ENCODE results near the gene MGST2. TPM values are rescaled to one million over a fixed set of nuclear protein-coding genes. Genes with fewer than 3 reads are reported as not detected.
"Not testable (repeated sequence)": the region's sequence is repeated elsewhere in the genome, so short reads cannot be mapped to it uniquely, and the experiment has no call there.

The MGST2 gene
- polyA plus RNA-seq, 10 donors, result 41.9 to 55.5 (median 48.9) TPM

DNA sequence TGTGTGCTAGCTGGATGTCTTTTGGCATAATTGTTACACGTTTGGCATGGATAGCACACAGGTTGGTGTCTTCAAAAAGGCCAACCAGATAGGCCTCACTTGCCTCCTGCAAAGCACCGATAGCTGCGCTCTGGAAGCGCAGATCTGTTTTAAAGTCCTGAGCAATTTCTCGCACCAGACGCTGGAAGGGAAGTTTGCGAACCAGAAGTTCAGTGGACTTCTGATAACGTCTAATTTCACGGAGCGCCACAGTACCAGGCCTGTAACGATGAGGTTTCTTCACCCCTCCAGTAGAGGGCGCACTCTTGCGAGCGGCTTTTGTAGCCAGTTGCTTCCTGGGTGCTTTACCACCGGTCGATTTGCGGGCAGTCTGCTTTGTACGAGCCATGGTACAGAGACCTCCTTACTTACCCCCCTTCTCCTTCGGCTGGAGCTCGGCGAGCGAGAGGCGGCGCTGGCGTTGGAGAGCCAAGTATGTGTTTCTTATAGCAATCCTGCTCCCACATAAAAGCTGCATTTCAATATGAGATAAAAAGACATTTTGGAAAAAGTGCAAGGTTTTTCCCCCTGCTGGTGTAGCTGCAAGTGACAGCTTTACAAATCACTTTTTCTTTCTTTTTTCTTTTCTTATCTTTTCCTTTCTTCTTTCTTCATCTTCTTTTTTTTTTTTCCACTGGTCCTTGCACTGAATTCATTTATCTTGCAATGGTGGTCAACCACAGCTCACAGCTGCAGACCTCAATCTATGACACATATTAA is 32.7 kb downstream of the MGST2 start:
- not testable (repeated sequence) for DNase-seq

DNA sequence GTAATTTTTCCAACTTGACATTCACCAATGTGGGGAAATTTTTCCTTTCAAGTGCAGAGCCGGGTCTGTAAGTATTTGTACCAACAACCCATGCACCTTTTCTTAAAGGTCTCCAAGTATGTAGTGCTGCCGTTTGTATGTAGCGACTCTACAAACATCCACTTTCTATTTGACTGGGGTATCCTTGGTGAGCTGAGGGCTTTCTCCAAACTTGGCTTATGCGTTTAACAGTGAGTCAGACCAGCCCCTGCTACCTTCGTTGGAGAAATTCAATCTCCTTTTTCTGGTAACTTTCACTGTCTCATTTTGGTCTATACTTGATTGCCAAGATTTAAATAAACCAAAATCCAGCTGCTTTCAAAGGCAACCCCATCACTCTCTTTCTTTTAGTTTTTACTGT is 34.9 kb downstream of the MGST2 start:
- DNase-seq, result no peak

DNA sequence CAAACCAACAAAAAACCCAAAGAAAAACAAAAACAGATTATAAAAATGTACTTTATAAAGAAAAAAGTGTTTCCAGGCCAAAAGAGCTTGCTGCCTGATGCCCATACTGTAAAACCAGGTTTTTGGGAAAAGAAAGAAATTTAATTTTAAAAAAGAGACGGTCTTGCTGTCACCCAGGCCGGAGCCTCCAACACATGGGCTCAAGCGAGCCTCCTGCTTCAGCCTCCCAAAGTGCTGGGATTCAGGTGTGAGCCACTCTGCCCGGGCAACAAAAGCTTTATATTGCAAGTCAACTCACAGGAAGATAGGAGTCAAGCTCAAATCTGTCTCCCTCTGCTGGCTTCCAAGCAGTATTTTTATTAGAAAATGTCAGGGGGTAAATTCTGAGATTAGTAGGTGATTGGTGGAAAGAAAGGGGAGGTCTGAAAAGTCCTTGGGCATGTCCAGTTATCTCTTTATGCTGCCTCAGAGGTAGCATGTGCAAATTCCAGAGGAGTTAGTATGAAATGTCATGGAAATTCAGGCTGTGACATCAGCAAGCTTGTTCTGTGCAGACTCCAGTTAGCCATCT is 39.4 kb downstream of the MGST2 start:
- no peak for DNase-seq

DNA sequence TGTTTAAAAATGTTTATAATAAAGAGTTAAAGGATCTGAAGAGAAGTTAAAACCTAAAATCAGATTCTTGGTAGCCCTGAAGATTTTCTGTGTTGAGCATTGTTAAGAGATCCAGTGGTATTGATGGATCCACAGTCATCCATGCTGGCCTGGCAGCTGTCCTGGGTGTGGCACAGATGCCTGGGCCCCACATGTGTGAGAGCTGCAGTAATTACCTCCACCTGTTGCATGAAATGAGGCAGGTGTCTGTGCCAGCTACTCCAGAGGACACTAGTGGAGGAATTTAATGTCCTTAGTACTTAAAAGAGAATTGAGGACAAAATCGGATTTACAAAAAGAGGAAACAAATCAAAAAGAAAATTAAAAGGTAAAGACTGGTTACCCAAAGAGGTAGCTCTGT is 44.0 kb downstream of the MGST2 start:
- DNase-seq, result no peak

- no peak for DNase-seq
Observed at GRCh38 chr4:139710073-139710472, 44.5 kb downstream of the MGST2 start.

GRCh38 chr4:139711461-139711860 is 45.8 kb downstream of the MGST2 start:
- DNase-seq, result no peak

- DNase-seq, result no peak
Observed at GRCh38 chr4:139712882-139713281, 47.3 kb downstream of the MGST2 start.

DNA sequence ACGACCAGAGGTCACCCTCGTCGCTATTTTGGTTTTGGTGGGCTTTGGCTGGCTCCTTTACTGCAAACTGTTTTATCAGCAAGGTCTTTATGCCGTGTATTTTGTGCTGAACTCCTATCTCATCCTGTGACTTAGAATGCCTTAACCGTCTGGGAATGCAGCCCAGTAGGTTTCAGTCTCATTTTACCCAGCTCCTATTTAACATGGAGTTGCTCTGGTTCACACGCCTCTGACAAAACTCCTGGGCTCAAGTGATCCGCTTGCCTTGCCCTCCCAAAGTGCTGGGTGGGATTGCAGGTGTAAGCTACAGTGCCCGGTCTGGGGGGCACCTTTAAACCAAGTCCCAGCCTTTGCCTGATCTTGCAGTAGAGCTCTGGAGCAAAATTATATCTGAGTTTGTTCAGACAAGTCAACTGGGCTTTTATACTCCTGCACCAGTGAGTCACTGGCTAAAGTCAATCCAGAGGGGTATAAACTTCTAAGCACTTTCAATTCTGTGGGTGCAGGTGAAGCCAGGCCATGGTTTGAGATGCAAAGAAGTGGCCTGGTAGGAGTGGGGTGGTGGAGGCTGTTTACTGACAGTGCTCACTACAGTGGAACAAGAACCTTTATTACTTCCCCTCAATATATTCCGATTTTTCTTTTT is 50.2 kb downstream of the MGST2 start:
- no peak for DNase-seq

GRCh38 chr4:139718358-139718757 is 52.7 kb downstream of the MGST2 start:
- no peak for DNase-seq

GRCh38 chr4:139718833-139719232 is 53.2 kb downstream of the MGST2 start:
- no peak for DNase-seq

DNA sequence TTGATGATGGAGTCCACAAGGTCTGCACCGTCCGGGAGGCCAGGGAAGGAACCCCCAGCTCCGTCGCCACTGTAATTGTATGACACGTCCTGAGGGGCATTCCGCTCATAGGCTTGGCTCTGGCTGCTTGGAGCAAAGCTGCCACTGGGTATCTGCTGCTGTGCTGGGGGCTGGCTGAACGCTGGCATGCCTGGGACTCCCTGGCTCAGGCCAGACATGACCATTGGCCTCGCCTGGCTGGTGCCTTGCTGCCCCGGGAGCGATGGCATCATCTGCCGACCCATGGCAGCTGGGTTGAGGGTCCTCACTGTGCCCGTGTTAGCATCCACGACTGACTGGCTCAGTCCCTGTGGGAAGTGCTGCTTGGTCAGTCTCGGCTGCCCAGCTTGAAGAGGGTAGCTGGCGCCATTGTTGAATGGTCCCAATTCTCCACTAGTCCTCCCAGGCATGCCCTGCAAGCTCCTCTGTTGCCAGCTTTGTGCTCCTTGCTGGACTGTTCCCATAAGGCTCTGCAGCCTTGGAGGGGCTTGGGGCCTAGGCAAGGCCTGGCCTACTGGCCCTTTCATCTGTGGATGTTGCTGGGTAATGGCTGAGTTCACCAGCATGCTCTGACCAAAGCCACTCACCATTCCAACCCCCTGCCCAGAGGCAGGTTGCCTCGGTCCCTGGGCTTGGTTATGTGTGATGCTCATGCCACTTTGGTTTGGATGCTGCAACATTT is 53.9 kb downstream of the MGST2 start:
- no peak for DNase-seq

DNA sequence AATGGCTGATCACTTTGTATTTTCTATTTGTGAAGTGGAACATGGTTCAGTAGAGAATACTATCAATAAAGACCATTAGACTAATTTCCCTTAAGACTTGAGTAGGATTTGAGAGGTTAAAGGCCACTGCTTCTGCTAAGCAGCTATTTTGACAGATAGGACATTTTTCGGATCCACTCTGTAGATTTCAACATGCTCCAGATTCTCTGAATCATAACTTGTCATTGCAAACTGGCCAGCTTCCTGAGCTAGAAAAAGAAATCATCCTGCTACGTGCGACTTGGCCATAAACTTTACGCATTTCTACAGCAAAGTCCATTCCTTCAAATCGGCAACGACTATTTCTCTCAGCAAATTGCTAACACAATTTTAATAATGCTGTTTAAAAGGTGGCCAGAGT is 55.2 kb downstream of the MGST2 start:
- DNase-seq, result no peak

DNA sequence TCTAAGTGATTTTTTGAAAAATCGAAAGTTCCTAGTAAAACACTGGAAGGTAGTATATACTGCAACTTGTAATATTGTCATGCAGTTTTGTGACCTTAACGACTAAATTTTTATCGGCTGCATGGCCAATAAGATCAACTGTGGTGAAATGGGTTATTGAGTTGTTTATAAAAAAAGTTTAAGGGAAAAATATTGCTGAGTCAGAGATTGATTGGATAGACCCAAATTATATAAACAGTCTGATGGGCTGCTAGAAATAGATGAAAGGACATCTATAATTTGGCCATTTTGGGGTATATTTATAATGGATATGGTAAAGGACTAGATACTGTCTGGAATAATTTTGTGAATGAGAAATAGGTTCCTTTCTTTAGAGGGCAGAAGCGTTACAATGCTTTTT is 56.2 kb downstream of the MGST2 start:
- DNase-seq, result no peak

DNA sequence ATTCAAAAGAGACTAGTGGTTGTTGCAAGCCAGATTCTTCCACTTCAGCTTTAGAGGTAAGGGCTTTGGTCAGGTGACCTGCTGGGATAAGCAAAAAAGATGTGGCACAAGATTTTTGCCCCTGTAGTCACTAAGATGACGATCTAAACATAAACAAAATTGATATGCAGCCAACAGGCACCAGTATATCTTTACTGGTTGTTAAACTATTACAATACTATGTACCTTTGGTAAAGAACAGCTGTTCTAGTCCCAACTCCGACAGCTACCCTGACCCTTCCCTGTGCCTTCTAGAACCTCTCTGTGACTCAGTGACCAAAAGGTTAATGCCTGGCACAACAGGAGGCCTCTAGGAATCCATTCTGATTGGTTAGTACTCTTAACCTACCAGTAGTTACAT is 59.6 kb downstream of the MGST2 start:
- no peak for DNase-seq

GRCh38 chr4:139726615-139727014 is 61.0 kb downstream of the MGST2 start:
- DNase-seq, result no peak

DNA sequence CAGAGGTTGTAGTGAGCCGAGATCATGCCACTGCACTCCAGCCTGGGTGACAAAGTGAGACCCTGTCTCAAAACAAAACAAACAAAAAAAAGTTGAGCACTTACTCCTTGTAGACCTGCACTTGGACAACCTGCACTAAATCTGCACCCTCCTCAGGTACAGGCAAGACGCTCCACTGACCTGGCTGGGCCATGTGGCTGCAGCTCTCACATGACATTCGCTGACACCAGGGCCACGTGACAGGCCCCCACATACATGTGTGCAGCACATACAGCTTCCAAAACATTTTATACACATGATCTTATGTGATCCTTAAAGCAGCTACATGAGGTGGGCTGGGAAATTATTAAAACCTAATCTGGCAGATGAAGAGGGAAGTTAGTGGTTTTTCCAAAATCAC is 62.5 kb downstream of the MGST2 start:
- DNase-seq, result no peak

DNA sequence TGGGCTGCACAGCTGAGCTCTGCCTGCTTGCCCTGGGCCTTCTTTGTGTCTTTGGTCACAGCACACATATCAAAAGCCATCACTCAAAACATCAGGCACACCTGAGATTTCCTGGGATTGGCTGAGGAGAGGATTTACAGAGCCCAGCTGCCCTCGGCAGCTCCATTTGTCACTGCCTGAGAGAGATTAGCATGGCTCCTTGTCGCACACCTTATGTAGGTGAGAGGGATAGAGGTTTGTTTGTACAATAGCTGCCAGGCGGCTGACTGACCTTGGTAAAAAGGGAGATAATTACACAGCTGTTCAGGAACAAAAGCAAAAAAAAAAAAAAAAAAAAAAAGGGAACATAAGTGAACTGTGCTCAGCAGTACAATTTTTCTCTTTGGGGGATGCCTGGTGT is 63.2 kb downstream of the MGST2 start:
- no peak for DNase-seq

- DNase-seq, result no peak
Observed at GRCh38 chr4:139732991-139733570, 67.5 kb downstream of the MGST2 start.

DNA sequence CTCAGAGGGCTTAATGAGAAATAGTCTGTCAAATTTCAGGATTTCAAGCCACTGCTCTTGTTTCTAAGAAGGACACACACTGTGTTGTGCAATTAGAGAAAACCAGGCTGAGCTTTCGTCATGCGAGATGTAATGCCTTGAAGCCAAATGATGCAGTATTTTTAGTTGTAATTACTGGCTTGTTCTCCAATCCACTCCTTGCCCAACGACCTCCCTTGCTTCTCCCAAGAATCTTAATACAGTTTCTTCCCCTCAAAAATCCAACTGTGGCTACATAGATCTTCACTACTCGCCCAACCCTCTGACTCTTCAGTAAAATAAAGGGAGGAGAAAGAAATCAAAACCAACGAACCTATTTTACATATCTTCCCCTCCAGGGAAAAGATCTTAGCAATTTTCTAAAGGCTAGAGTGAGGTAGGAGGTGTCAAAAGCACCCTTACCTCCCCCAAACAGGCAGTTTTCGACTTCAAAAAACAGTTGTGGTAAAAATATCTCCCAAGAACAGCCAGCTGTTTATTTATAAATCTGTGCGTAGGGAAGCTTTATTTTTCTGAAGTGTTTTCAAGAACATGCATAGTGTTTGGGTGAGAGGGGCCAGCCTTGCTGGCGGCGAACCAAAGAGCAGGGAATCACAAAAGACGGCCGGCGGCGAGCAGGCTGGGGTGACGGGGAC is 68.7 kb downstream of the MGST2 start:
- DNase-seq, result peak in 1 of 3 donors; percentile 19

DNA sequence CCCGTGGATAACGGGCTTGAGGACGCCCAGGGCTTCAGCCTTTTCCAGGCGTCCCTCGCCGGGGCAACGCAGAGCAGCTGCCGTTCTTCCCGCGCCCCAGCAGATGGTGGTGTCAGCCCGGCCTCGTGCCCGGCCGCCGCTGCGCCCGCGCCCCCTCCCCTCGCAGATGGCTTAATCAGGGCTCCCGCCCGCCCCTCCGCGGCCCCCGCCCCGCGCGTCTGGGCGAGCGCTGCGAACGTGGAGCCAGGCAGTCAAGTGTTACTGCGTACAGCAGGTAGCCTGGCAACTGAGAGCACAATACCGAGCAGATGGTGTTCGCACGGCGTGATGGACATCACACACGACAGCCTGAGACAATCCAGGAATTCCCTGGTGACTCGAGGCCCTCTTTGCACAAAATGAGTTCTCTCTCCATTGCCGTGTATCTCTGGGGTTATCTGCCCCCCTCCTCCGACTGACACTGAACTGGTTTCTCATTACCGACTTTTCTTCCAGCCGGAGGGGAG is 69.3 kb downstream of the MGST2 start:
- peak; percentile 86 to 96 (median 90) for DNase-seq

All from muscle of back (tissue), 11 donors.